Ectodermal cell (in vitro differentiated cells): ENCODE data around the gene IL15. TPM values are rescaled to one million over a fixed set of nuclear protein-coding genes. Genes with fewer than 3 reads are reported as not detected.
A peak's percentile ranks its signal among the peaks of the same experiment; 100 is the strongest.
"Not testable (repeated sequence)": the region's sequence is repeated elsewhere in the genome, so short reads cannot be mapped to it uniquely, and the experiment has no call there.

ENCODE experiments used
- H3K27ac ChIP-seq: 2 replicates; pipeline ENCODE4 v1.7.0; 2013; ENCODE audit warnings: mild to moderate bottlenecking, low read depth, low read length; ENCODE audit not compliant: insufficient read depth, poor library complexity, severe bottlenecking
- H3K27me3 ChIP-seq: 2 replicates; pipeline ENCODE4 v1.7.0; 2013; ENCODE audit warnings: mild to moderate bottlenecking, low read length; ENCODE audit not compliant: insufficient read depth, control insufficient read depth, poor library complexity, severe bottlenecking
- H3K36me3 ChIP-seq: one replicate; pipeline ENCODE4 v1.7.0; 2013; ENCODE audit warnings: low read length; ENCODE audit not compliant: control insufficient read depth, insufficient read depth
- H3K4me1 ChIP-seq: one replicate; pipeline ENCODE4 v1.7.0; 2013; ENCODE audit warnings: low read length; ENCODE audit not compliant: control insufficient read depth, insufficient read depth
- H3K4me3 ChIP-seq: 2 replicates; pipeline ENCODE4 v1.7.0; 2013; ENCODE audit warnings: low read depth, low read length, control low read depth; ENCODE audit not compliant: insufficient read depth
- H3K9me3 ChIP-seq: 2 replicates; pipeline ENCODE4 v1.7.0; 2013; ENCODE audit warnings: mild to moderate bottlenecking, low read length, moderate library complexity; ENCODE audit not compliant: control insufficient read depth
- WGBS, 2 experiments: methylation state at CpG; one replicate each; pipeline ENCODE4 v1.1.7; 2013; ENCODE audit warnings: missing lambda C conversion rate in 2 of 2; 5-methylcytosine and 5-hydroxymethylcytosine counted together
- polyA plus RNA-seq, 4 experiments: library from polyadenylated mRNA; stranded (reverse); fragments of 50-300 nt; gene quantifications; one replicate each; pipeline ENCODE4 v1.2.3, GENCODE V29; 2013

The IL15 gene
- not detected for polyA plus RNA-seq (2013, experiment 1 of 4)
- polyA plus RNA-seq (2013, experiment 2 of 4) = not detected
- polyA plus RNA-seq (2013, experiment 3 of 4) = not detected
- polyA plus RNA-seq (2013, experiment 4 of 4) = 0.24 TPM

- H3K4me3 ChIP-seq = peak within 1 kb of the TSS; percentile 36
- 3% methylated on average over 43 of the region's 43 CpGs for WGBS, 2 experiments
- H3K27ac ChIP-seq = no peak within 1 kb of the TSS
- peaks cover 41% of the 10 kb centered on the region for H3K27me3 ChIP-seq
- no peaks in the 10 kb centered on the region for H3K4me1 ChIP-seq
- H3K36me3 ChIP-seq = no peaks in the 10 kb centered on the region
- H3K9me3 ChIP-seq = no peaks in the 10 kb centered on the region
Observed at GRCh38 chr4:141636082-141636770, at the start of gene IL15. IL15 (plus strand) TSS chr4:141636583; CDS start chr4:141719465, 82,882 bp downstream.

GRCh38 chr4:141587897-141588296 is 48.5 kb upstream of the IL15 start:
- Histone ChIP-seq H3K4me1 (no peaks in the 10 kb centered on the region), H3K27ac (no peak overlapping the region), H3K36me3 (no peaks in the 10 kb centered on the region), H3K4me3 (no peak overlapping the region), H3K27me3 (no peaks in the 10 kb centered on the region), H3K9me3 (no peaks in the 10 kb centered on the region)
- no CpG with 5 or more reads among the region's 1 CpG for WGBS, 2 experiments

GRCh38 chr4:141595531-141595930 is 40.9 kb upstream of the IL15 start:
- H3K27ac ChIP-seq = no peak overlapping the region
- H3K27me3 ChIP-seq = no peaks in the 10 kb centered on the region
- H3K4me1 ChIP-seq = no peaks in the 10 kb centered on the region
- no peak overlapping the region for H3K4me3 ChIP-seq
- H3K36me3 ChIP-seq = no peaks in the 10 kb centered on the region
- H3K9me3 ChIP-seq = no peaks in the 10 kb centered on the region

- WGBS, 2 experiments = 79 to 80% methylated on average over 3 of the region's 3 CpGs
- H3K4me3 ChIP-seq = no peak overlapping the region
- no peaks in the 10 kb centered on the region for H3K36me3 ChIP-seq
- H3K27ac ChIP-seq = no peak overlapping the region
- H3K4me1 ChIP-seq = no peaks in the 10 kb centered on the region
- no peaks in the 10 kb centered on the region for H3K27me3 ChIP-seq
- H3K9me3 ChIP-seq = no peaks in the 10 kb centered on the region
Observed at GRCh38 chr4:141599853-141600252, 36.5 kb upstream of the IL15 start.

- H3K27me3 ChIP-seq, H3K27ac ChIP-seq, H3K4me3 ChIP-seq, H3K9me3 ChIP-seq, H3K36me3 ChIP-seq, H3K4me1 ChIP-seq: not testable (repeated sequence)
- WGBS, 2 experiments = 95 to 97% methylated on average over 11 of the region's 11 CpGs
Observed at GRCh38 chr4:141604683-141605082, 31.7 kb upstream of the IL15 start.

GRCh38 chr4:141605425-141605856 is 30.9 kb upstream of the IL15 start:
- Histone ChIP-seq H3K9me3 (no peaks in the 10 kb centered on the region), H3K4me1 (no peaks in the 10 kb centered on the region), H3K4me3 (no peak overlapping the region), H3K27ac (no peak overlapping the region), H3K27me3 (no peaks in the 10 kb centered on the region), H3K36me3 (no peaks in the 10 kb centered on the region)
- 91 to 92% methylated on average over 18 of the region's 18 CpGs for WGBS, 2 experiments

GRCh38 chr4:141609243-141609642 is 27.1 kb upstream of the IL15 start:
- Histone ChIP-seq H3K36me3 (no peaks in the 10 kb centered on the region), H3K4me3 (no peak overlapping the region), H3K9me3 (no peaks in the 10 kb centered on the region), H3K4me1 (no peaks in the 10 kb centered on the region), H3K27ac (no peak overlapping the region), H3K27me3 (no peaks in the 10 kb centered on the region)
- 83 to 88% methylated on average over 4 of the region's 4 CpGs for WGBS, 2 experiments

GRCh38 chr4:141610365-141610764 is 26.0 kb upstream of the IL15 start:
- no peak overlapping the region for H3K27ac ChIP-seq
- no peaks in the 10 kb centered on the region for H3K9me3 ChIP-seq
- H3K27me3 ChIP-seq = no peaks in the 10 kb centered on the region
- no peak overlapping the region for H3K4me3 ChIP-seq
- no peaks in the 10 kb centered on the region for H3K4me1 ChIP-seq
- H3K36me3 ChIP-seq = no peaks in the 10 kb centered on the region

GRCh38 chr4:141614878-141615586 is 21.4 kb upstream of the IL15 start:
- WGBS, 2 experiments = 92 to 93% methylated on average over 11 of the region's 11 CpGs

GRCh38 chr4:141615587-141615918 is 20.8 kb upstream of the IL15 start:
- H3K27ac ChIP-seq, H3K36me3 ChIP-seq, H3K9me3 ChIP-seq, H3K4me3 ChIP-seq, H3K27me3 ChIP-seq, H3K4me1 ChIP-seq: not testable (repeated sequence)
- WGBS, 2 experiments = 90 to 97% methylated on average over 8 of the region's 8 CpGs

More at GRCh38 chr4:141614878-141615586, 21.4 kb upstream of the IL15 start:
- H3K4me1 ChIP-seq = no peaks in the 10 kb centered on the region
- H3K27ac ChIP-seq = no peak overlapping the region
- H3K27me3 ChIP-seq = no peaks in the 10 kb centered on the region
- no peak overlapping the region for H3K4me3 ChIP-seq
- no peaks in the 10 kb centered on the region for H3K36me3 ChIP-seq
- H3K9me3 ChIP-seq = no peaks in the 10 kb centered on the region
